HL-60/S4 treated with phorbol 12-myristate 13-acetate at 8.2 ng/mL for 4 days and 3 days (cell line): Measurements from ENCODE around the gene CCNL2.
"Not testable (repeated sequence)": the region's sequence is repeated elsewhere in the genome, so short reads cannot be mapped to it uniquely, and the experiment has no call there.

ENCODE experiments used
- in situ Hi-C: fragments of 300-500 bp; cut with MboI; formaldehyde crosslinking; loops from 2 replicates; pipeline ENCODE4 v1.15.0; 2022; ENCODE audit warnings: low sequenced_read_pairs

CCNL2 gene

DNA sequence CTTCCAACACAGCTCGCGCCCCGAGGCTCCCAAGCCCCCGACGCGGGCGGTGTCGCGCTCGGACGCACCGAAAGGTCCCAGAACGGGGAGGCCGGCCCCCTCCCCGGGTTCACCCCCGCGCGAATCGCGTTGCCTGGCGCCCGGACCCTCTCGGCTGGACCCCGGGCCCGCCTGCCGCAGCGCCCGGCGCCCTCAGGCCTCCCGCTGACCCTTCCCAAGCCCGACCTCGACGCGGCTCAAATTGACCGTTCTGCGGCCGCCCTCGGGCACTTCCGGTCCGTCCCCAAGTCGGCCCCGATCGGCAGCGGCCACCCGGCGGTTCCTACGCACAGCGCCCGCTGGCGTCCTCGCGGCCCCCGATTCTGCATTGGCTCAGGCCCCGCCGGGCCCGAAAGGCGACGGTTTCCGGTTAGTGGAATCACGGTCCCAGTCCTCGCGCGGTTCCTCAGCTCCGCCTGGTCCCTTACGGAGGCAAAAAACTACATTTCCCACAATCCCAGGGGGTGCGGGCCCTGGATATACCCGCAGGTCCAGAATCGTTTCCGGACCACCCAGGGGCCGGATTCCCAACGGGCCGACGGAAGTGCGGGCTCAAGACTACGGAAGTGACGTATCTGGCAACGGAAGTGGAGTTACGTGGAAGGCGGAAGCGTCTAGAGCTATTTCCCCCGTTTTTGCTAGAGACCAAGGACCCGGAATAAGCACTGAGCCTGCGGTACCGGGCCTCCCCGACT is 24.0 kb downstream of the CCNL2 start, which contains the start of gene AURKAIP1:
TSS of gene AURKAIP1 (minus strand) at position 279 of the 734 bp plus-strand sequence. CDS start 451 bp downstream, outside the sequence.
- in situ Hi-C loops = no loop called here

DNA sequence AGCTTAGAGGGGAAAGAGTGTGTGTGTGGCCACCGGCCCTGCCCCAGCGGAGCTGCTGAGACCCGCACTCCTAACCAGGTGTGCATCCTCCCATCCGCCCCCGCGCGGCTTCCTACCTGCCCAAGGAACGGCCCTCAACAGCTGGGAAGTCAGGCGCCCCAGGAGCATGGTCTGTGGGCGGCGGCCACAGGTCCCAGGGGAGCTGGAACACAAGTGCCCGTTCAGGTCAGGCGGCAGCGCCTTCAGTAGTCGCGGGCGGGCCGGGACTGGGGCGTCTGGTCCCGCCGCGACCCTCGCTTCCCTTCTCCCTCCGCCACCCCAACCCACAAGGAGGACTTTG is 24.6 kb downstream of the CCNL2 start:
- in situ Hi-C loops = no loop called here

DNA sequence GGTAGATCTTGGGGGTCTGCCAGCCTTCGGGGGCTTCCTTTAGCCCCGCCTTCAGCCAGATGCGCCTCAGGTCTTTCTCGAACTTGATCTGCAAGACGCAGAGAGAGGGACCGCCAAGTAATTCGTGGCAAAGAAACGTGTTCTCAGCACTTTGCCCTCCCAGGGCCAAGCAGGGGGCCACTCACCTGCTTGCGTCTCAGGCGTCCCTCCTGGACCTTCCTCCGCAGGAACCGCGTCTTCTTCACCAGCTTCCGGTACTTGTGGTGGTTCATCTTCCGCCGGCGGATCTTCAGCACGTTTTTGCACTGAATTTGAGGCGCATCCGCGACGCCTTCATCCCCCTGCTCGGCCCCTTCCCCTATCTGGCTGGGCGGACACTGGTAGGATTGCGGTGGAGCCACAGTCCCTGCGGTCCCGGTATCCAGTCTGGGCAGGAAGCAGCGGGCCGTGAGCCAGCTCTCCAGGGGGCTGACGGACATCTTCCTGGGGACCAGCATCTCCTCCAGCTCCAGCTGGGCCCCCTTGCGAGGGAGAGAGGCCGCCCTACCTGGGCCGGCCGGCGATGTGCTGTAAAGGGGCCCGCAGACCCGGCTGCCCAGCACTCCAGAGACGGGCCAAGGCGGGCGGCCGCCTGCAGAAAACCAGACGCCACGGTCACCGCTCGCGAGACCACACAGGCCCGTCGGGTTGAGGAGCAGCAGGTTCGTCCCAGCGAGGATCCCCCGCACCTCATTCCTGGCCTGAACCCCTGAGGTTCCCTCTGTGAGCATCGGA is 25.1 kb downstream of the CCNL2 start:
- in situ Hi-C loops = no loop called here

DNA sequence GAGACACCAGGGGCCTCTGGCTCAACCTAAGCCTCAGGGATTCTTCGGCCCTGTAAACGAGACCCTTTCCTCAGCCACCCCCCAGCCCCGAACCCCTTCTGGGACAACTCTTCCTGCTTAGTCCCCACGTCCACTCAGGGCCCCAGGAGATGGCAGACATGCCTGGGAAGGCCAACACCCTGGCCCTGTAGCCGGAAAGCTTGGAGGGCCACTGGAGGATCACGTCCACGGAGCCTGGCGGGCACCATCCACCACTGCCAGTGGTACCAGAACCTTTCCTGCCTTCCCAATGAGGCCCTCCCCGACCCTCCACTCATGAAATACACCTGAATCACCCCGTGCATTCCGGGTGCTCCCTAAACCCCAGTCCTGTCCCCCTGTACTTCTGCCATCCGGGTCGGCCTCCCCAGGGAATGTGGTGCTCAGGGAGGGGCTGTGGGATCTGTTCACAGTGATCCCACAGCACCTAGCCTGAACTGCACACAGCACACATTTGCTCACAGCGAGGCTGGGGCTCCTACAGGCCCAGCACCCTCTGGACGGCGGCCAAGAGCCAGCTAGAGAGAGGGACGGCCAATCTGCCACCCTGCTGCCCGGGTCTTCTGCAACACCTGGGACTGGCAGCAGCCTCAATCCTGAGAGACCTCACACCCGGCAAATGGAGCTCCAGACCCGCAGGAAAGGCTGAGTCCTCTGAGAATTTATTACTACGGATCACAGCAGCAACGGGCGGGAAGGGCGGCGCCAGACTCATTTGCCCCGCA is 25.9 kb downstream of the CCNL2 start:
- in situ Hi-C loops = no loop called here

DNA sequence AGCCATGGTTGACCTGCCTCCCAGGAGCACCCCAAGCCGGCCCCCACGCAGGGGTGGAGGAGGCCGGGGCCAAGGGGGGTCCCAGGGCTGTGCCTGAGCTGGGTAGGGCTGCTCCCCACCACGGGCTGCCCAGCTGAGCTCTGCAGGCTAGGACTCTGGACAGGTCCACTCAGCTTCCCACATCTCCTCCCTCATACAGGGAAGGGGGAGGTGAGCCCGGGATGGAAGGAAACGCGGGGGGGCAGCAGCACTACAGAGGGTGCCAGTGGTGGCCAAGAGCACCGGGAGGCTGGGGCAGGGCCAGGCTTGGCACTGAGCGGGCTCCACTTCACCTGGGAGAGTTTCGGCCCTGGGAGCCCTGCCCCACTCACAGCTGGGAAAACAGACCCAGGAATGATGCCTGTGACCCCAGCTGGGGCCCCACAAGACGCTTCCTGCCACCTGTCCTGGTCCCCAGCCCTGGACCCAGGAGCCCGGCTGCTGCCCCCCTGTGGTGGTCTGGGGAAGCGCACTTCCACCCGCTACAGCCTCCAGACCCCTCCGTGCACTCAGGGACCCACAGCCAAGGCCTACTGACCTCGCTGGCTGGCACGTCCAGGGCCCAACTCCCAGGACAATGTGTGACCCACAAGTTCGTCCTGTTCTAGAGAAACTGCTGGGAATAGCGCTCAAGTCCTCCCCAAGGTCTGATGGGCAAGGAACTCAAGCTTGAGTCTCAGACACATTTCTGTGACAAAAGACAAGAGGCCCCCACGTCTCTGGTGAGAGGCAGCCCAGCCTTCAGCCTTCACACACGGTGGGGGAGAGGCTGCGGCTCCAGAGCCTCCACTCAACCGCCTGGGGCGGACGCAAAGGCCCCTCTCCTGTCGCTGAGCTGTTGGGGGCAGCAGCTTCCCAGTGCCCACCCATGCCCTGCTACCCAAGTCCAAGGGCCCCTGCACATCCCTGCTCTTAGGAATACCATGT is 27.1 kb downstream of the CCNL2 start:
- in situ Hi-C loops = no loop called here

DNA sequence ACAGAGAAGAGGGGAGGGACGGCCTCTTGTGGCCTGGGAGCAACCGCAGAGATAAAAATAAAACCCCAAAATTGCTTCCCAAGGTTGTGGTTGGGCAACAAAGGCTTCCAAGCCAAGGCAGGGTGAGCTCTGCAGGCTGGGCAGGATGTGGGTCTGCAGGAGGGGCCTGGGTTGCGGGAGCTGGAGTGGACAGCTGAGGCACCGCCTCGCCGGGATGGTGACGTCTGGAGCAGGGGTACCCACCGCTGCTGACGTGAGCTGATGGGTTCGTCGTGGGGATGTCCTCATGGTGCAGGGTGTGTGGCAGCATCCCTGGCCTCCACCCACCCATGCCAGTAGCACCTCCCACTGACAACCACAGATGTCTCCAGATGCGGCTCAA is 27.8 kb downstream of the CCNL2 start:
- in situ Hi-C loops = no loop called here

DNA sequence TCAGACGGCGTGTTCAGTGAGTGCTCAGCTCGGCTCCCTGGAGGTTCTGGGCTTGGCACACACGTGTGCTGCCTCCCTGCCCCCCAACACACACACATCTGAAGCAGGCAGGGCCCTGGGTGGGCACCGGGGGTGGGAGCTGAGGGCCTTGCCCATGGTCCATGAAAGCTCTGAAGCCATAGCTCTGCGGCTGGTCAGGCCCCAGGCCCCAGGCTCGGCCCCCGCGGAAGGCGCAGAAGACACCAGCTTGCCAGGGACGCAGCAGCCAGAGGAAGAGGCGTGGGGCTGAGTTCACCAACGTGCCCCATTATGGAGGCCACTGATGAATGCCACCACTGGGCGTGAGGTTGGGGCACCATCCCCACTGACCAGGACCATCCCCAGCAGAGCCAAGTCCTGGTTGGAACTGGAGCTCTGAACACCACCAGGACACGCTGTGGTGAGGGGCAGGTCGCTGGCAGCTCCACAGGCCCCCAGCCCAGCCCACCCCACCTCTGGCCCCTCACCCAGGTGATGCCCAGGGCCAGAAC is 28.3 kb downstream of the CCNL2 start:
- in situ Hi-C loops = no loop called here

DNA sequence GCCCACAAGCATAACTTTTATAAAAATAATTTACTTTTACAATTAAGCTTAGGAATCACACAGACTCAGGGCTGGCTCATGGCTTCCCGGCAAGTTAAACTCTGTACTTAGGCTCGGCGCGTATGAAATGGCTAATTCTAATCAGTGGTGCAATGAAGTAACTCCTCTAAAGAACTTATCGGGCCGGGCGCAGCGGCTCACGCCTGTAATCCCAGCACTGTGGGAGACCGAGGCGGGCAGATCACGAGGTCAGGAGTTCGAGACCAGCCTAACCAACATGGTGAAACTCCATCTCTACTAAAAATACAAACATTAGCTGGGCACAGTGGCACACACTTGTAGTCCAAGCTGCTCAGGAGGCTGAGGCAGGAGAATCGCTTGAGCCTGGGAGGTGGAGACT is 29.0 kb downstream of the CCNL2 start:
- in situ Hi-C loops = not testable (repeated sequence)

DNA sequence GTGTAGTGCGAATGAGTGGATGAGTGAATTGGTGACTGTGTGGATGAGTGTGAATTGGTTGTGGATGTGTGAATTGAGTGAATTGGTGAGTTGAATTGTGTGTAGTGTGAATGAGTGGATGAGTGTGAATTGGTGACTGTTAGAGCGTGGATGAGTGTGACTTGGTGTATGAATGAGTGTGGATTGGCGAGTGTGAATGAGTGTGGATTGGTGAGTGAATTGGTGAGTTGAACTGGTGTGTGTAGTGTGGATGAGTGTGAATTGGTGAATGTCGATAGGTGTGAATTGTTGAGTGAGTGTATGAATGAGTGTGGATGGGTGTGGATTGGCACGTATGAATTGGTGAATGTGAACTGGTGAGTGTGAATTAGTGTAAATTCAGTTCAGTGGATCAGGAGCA is 31.8 kb downstream of the CCNL2 start:
- in situ Hi-C loops = no loop called here

DNA sequence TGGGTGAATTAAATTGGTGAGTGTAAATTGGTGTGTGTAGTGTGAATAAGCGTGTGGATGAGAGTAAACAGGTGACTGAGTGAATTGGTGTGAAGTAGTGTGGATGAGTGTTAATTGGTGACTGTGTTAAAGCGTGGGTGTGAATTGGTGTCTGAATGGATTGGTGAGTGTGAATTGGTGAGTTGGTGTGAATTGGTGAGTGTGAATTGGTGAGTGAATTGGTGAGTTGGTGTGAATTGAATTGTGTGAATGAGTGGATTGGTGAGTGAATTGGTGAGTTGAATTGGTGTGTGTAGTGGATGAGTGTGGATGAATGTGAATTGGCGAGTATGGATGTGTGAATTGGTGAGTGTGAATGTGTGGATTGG is 32.5 kb downstream of the CCNL2 start:
- in situ Hi-C loops = no loop called here

DNA sequence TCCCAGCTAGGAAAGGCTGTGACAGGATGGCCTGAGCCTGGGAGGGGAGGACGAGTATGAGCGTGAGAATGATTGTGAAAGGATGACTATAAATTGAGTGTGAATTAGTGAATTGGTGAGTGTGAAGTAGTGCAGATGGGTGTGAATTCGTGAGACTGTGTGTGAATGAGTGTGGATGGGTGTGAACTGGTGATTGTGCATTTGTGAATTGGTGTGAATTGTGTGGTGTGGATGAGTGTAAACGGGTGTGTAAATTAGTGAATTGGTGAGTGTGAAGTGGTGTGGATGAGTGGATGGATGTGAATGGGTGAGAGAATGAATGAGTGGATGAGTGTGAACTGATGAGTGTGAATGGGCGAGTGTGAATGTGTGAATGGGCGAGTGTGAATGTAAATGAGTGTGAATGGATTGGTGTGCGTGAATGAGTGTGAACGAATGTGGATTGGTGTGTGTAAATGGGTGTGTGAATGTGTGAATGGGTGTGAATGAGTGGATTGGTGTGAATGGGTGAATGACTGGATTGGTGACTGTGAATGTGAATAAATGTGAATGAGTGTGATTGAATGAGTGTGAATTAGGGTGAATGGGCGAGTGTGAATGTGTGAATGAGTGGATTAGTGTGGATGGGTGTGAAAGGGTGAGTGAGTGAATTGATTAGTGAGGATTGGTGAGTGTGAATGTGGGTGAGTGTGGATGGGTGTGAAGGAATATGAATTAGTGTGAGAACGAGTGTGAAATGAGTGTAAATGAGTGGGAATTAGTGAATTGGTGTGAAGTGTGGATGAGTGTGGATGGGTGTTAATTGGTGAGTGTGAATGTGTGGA is 33.0 kb downstream of the CCNL2 start:
- in situ Hi-C loops = no loop called here

DNA sequence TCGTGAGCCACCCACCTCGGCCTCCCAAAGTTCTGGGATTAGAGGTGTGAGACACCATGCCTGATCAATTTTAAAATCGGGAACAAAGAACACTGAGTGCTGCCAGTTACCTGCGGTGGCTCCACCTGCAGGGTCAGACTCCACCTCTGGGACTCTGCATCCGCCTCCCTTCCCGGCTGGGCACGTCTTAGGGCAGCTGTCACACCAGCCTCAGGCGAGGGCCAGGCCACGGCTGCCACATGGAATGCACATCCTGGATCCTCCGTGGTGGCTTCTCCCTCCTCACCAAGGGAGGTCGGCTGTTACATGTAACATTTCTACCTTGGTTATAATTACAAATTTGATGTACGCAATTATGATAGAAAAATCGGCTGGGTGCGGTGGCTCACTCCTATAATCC is 34.9 kb downstream of the CCNL2 start:
- in situ Hi-C loops = no loop called here

DNA sequence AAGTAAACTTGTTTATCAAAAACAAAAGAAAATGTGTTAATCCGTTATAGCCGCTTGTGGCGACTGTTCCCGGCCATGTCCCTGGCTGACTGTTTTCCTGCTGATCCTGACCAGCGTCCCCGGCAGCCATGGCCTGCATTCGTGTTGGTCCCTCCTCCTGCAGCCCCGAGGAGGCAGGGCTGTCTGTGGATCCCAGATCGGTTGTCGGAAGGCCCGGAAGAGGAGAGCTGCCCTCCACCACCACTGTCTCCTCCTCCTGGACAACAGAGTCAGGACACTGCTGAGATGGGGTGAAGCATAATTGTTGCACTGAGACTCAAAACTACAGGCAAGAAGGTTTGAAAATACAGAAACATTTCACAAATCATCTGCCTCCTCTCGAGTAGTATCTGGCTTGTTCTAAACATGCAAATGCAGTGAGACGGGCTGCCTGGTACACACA is 37.1 kb downstream of the CCNL2 start:
- in situ Hi-C loops = no loop called here

DNA sequence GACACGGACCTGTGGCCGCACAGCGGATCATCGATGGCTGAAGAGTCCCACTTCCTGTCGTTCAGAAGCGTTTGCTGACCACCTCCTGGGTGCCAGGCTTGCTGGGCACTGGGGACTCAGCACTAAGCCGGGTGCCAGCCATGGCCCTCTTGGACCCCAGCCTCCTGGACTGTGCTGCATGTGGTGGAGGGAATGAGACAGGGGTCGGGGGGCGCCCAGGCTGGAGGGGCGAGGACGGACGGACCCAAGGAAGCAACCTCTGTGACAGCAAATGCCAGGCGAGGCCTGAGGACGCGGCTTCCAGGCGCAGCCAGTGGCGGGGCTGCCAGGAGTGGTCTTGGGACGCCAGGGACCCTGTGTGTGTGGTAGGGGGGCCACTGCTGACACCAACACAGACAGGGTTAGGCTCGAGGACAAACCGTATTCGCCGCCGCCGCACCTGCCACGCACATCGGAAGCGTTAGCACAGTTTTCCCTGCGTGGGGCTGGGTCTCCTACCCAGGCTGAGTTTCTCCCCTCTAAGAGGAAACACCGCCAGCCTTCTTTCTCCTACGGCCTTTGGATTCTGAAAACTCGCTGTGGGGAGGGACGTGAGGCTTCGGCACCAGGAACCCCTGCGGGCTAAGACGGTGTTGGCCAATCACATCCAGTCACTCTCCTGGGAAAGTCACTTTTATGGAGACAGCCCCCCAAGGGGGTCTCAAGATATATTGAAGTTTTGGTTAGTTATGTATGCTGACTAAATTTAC is 37.7 kb downstream of the CCNL2 start:
- in situ Hi-C loops = no loop called here

DNA sequence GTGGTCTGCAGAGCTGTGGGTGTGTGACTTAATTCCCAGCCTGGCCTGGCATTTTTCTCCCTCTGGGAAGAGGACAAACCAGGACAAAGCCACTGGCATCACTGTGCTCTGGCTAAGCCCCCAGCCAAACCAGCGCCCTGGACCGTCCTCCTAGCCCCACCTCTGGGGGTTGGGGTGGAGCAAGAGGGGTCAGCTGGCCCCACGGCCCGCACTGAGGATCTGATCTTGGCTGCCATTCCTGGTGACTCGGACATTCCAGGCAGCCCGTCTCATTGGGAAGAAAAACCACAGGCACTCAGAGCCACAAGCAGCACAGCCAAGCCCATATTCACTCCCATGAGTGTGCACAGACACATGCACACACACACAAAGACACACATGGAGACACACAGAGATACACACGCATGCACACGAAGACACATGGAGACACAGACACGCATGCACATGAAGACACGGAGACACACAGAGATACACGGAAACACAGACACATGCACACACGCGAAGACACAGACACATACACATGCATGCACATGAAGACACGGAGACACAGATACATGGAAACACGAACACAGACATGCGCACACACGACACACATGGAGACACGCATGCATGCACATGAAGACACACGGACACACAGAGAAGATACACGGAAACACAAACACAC is 38.5 kb downstream of the CCNL2 start:
- in situ Hi-C loops = no loop called here

DNA sequence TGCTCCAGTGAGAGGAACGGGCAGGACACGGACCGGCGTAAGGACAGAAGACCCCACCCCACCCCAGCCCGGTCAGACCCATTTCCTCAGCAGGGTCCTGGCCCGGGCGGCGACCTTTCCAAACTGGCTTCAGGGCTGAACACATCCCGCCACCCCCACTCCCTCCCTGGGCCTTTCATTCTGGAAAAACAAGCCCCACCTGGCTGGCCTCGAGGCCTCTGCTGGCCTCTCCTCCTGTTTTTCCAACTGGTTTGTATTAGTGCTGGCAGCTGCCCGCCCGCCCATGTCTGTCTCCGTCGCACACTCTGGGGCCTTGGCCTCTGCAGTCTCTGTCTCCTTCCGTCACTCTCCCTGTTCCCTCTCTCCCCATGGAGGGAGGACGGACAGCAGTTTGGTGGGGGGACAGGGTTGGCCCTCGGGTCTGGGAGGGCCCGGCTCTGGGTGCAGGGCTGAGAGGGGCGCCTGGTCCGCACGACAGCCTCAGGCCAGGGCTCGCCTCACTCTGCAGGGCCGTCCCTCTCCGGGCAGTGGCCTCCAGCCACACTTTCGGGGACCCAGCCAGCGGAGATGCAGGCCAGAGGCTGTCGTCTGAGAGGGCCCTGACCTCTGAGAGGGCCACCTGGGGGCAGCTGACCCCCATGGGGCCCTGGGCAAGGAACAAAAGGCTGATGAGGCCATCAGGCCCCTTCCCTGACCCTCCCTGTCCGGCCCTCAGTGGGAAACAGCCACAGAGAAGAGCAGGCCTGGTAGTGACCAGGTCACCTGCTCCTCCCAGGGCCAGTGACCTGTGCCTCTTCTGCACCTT is 39.3 kb downstream of the CCNL2 start:
- in situ Hi-C loops = no loop called here

DNA sequence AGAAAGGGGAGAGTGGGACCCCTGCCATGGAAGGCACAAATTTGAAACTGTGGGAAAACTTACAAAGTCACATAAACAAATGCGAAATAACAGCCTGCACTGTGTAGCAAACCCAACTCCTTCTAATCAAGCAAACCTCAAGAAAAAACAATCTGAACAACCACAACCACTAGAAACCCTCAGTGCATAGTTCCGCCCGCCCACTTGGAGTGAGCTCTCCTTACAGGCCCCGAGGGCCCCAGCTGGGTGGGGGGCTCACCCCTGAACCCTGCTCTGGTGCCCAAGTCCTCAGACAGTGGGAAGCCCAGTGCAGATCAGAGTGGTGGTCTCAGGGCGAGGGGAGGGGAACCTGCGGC is 39.8 kb downstream of the CCNL2 start:
- in situ Hi-C loops = no loop called here
